IPS-11a (cell line): ENCODE measurements around the gene LTB.
A peak's percentile ranks its signal among the peaks of the same experiment; 100 is the strongest.

Source experiments
- H3K4me3 ChIP-seq: one replicate; pipeline ENCODE4 v1.5.1; 2013; ENCODE audit warnings: low read depth, low read length, control low read depth

LTB gene, protein sequence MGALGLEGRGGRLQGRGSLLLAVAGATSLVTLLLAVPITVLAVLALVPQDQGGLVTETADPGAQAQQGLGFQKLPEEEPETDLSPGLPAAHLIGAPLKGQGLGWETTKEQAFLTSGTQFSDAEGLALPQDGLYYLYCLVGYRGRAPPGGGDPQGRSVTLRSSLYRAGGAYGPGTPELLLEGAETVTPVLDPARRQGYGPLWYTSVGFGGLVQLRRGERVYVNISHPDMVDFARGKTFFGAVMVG

GRCh38 chr6:31582230-31582643 lies at the start of gene LTB:
Gene LTB (minus strand): TSS chr6:31582424. CDS start chr6:31582417, 7 bp downstream.
- H3K4me3 ChIP-seq, result peak within 1 kb of the TSS; percentile 82

- no peak overlapping the region for H3K4me3 ChIP-seq
Measured at GRCh38 chr6:31631681-31632278, 49.6 kb upstream of the LTB start.

DNA sequence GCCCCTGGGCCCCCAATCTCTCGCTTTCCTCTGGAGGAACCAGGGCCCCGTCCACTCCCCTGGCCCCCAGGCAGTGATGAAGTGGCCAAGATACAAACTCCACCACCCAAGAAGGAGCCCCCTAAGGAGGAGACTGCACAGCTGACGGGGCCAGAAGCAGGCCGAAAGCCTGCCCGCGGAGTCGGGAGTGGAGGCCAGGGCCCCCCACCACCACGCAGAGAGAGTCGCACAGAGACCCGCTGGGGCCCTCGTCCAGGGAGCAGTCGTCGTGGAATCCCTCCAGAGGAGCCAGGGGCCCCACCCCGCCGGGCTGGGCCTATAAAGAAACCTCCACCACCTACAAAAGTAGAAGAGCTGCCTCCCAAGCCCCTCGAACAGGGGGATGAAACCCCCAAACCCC lies 49.0 kb upstream of the LTB start:
- no peak overlapping the region for H3K4me3 ChIP-seq

DNA sequence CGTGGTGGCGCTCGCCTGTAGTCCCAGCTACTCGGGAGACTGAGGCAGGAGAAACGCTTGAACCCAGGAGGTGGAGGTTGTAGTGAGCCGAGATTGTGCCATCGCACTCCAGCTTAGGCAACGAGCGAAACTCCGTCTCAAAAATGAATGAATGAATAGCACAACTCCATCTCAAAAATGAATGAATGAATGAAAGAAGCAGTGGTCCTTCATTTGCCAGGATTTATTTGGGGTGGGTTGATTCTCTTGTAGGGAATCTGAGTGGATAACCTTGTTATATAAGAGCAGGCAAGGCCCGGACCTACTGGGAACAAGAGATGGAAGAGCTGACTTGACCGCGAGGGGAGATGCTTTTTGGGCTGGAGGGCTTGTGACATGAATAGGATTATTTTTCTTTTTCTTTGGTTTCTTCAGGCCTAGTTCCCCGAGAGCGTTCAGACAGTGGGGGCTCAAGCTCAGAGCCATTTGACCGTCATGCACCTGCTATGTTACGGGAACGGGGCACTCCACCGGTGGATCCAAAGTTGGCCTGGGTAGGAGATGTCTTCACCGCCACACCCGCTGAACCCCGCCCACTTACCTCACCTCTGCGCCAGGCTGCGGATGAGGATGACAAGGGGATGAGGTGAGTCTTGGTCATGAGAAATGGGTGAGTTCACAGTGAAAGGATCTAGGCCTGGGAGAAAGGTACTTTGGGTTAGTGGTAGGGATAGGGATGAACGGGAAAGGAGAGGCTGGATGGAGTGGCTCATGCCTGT lies 48.1 kb upstream of the LTB start:
- no peak overlapping the region for H3K4me3 ChIP-seq

GRCh38 chr6:31629014-31629413 lies 46.8 kb upstream of the LTB start:
- no peak overlapping the region for H3K4me3 ChIP-seq

DNA sequence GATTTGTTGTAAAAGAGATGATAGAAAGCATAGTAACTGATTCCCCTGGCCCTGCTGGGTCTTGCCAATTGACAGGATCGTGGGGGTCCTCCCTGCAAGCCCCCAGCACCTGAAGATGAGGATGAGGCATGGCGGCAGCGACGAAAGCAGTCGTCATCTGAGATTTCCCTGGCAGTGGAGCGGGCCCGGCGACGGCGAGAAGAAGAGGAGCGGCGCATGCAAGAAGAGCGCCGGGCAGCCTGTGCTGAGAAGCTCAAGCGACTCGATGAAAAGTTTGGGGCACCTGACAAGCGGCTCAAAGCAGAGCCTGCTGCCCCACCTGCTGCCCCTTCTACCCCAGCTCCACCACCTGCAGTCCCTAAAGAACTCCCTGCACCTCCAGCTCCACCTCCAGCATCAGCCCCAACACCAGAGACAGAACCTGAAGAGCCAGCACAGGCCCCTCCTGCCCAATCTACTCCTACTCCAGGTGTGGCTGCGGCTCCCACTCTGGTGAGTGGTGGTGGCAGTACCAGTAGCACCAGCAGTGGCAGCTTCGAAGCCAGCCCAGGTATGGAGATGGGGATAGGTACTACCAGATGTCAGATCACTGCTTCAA lies 45.6 kb upstream of the LTB start:
- no peak overlapping the region for H3K4me3 ChIP-seq

DNA sequence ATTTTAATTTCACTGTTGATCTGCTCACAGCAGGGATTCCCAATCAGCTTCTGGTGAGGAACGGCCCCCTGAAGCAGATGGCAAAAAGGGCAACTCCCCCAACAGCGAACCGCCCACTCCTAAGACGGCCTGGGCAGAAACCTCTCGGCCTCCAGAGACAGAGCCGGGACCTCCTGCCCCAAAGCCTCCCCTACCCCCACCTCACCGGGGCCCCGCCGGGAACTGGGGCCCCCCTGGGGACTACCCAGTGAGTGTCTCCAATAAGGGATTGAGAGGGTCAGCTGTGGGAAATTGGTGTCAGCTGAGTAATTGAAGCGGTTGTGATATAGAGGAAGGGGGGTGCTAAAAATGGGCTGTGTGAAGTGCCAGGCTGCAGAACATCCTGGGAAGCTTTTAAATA lies 44.7 kb upstream of the LTB start:
- no peak overlapping the region for H3K4me3 ChIP-seq

DNA sequence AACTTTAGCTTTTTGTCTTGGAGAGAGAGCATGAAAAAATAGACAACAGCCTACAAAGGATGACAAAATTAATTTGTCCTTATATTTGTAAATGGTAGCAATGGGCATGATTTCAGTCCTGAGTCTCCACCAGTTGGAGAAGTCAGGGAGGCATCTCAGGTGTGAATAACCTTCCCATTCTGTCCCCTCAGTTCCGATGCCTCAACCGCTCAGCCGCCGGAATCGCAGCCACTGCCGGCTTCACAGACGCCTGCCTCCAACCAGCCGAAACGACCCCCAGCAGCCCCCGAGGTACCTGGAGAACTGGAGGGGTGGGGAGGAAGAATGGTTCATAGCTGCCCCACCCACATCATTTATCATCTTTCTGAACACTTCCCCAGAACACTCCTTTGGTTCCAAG lies 41.8 kb upstream of the LTB start:
- no peak overlapping the region for H3K4me3 ChIP-seq

DNA sequence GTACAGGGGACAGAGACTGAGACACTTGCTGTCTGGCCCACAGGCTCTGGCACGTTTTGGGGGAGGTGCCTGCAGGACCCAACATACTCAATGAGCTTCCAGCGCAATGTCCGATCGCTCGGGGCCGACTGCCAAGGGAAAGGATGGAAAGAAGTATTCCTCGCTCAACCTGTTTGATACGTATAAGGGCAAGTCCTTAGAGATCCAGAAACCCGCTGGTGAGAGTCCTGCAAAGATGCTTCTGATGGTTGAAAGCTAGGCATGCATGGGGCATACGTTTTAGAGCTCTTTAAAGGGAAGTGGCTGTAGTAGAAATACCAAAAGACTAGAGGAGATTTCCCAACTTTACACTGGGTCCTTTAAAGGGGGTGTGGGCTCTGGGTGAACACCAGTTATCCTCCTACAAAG lies 40.5 kb upstream of the LTB start:
- H3K4me3 ChIP-seq, result no peak overlapping the region

- peak overlapping the region; percentile 89 for H3K4me3 ChIP-seq
Measured at GRCh38 chr6:31621991-31622390, 39.8 kb upstream of the LTB start.

DNA sequence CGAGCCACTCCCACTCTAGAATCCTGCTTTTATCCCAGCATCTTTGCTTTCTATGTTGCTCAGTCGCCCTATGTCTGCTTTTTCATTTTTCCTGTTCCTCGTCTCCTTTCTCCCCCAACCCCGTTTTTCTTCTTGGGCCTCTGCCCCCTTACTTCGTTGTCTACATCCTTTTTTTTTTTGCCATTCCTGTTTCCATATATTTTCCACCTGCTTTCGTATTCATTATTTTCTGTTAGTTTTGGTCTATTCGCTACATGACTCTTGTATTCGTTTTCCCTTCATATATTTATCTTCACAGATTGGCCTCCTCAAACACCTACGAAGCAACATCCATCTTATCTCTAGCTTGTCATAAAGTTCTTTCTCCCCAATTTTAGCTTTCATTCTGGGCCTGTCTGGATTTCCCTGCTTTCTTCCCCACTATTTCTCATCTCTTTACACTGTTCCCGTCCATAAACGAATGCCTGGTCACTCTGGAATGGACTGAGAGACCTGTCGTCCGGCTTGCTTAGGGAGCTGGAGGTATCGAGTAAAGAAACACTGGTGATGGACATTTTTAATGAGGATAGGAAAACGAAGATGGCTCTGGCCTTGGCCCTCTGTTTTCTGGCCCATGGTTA lies 39.2 kb upstream of the LTB start:
- H3K4me3 ChIP-seq, result peak overlapping the region; percentile 89

GRCh38 chr6:31620586-31621319 lies 38.5 kb upstream of the LTB start, which contains the start of gene PRRC2A:
Gene PRRC2A (plus strand): TSS chr6:31620715. CDS start chr6:31622790, 2,075 bp downstream.
- H3K4me3 ChIP-seq, result peak within 1 kb of the TSS; percentile 89

DNA sequence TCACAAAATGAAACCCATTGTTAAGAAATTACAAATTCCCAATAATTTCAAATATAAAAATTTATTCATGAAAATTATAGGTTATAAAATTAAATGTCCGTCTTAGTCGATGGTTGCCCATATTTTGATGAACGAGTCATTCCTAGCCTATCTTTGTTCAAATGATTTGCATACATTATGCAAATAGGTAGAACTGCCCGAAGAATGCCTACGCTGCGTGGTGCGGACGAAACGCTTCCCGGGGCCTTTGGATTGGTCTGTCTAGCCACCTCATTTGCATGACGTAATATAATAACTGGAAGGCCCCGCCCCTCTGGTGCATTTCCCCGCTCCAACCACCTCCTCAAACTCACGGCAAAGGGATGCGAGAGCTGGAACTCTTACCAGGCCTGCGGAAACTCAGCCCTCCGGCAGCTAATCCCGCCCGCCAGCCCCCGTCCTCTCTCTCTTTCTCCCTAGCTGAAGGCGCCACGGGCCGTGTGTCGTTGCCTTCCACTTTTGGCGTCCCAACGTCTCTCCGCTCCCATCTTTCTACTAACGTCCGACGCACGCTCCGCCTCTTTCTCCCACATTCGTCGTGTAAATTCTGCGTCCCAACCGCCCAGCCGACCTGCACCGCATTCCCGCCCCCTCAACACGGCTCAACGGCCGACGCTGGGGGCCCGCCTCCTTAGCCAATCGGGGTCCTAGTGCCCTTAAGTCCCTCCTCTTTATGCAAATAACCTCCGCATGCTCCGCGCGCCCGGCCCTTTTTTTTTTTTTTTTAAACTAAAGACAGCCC lies 37.8 kb upstream of the LTB start:
- peak overlapping the region; percentile 83 for H3K4me3 ChIP-seq

- no peak overlapping the region for H3K4me3 ChIP-seq
Measured at GRCh38 chr6:31617010-31617409, 34.8 kb upstream of the LTB start.

DNA sequence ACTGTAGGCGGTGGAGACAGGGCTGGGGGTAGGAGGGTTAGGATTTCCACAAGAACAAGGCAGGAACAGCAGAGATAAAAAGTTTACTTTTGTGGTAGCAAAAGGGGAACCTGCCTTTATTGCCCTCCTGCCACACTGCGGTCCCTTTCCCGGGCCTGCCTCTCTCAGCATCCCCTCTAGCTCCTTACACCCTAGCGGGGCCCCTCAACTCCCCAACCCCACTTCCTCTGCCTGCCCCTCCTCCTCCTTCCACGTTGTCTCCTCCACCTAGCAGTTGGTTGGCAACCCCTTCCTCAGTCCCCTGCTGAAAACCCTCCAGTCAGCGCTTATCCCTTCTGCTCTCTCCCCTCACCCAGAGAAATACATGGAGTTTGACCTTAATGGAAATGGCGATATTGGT lies 33.5 kb upstream of the LTB start:
- no peak overlapping the region for H3K4me3 ChIP-seq

DNA sequence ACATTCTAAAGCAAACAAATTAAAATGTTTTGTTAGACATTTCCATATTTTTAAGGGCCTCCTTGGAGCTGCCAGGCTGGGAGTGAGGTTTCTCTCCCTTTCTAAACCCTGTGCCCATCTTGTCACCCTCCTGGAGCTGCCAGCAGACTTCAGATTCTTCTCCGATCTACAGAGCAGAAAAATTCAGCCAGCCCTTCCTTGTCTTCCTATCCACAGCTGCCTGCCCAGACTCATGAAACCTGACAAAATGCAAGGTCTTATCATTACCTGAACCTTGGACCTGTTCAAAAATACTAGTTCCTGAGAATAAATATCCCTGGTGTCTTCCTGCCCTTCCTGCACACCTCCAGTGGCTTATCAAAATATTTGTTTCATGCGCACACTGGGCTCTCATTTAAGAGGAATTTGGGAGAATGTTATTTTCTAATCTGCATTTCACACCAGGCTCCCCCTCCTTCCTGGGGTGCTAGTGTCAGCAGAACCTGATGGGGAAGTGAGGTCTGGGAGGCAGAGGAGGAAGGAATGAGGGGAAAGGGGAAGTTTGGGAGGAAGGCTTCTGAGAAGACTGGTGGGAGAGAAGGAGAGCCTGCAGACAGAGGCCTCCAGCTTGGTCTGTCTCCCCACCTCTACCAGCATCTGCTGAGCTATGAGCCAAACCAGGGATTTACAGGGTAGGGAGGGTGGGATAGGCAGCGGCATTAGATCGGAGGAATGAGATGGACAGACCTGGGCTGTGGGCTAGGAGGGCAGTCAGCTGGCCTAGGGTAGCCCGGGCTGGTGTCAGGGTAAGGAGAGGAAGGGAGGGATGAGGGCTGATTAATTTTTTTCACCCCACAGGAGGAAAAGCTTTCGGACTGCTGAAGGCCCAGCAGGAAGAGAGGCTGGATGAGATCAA lies 32.7 kb upstream of the LTB start, which contains the start of gene AIF1:
AIF1 (plus strand) TSS at position 551 of the 895 bp plus-strand sequence; CDS start at position 647, 96 bp downstream.
- H3K4me3 ChIP-seq, result no peak within 1 kb of the TSS

- H3K4me3 ChIP-seq, result no peak overlapping the region
Measured at GRCh38 chr6:31614075-31614619, 31.9 kb upstream of the LTB start.

GRCh38 chr6:31610968-31611367 lies 28.7 kb upstream of the LTB start:
- no peak overlapping the region for H3K4me3 ChIP-seq
